ENCODE data around the gene DNAJC16. TPM values are rescaled to one million over a fixed set of nuclear protein-coding genes. Genes with fewer than 3 reads are reported as not detected.

The DNAJC16 gene
- total and polyA plus RNA-seq, 2 of the 13 experiments (the other 11 are each of a cell fraction or from before 2014, with no cell fraction given), result 11.4 to 15.4 TPM

GRCh38 chr1:15603050-15603965 lies 76.7 kb downstream of the DNAJC16 start (continued):
- TF ChIP-seq THRA (CRISPR knock-in tag; IDR thresholded peaks at IDR 0.05; ENCODE audit: borderline replicate concordance) (peak; percentile 26), U2AF2 (IDR thresholded peaks at IDR 0.05; ENCODE audit: low read depth, low read length) (no peak), MIXL1 (CRISPR knock-in tag; IDR thresholded peaks at IDR 0.05) (peak; percentile 81; the same call in 1 of the 2 replicates), ZNF782 (CRISPR knock-in tag; IDR thresholded peaks at IDR 0.05; ENCODE audit: borderline replicate concordance) (no peak), ZNF556 (CRISPR knock-in tag; IDR thresholded peaks at IDR 0.05; ENCODE audit: borderline replicate concordance) (no peak), ZNF691 (CRISPR knock-in tag; IDR thresholded peaks at IDR 0.05; ENCODE audit: borderline replicate concordance, low read depth) (no peak; the same call in 1 of the 2 replicates), ZNF746 (CRISPR knock-in tag; IDR thresholded peaks at IDR 0.05) (no peak), ZBTB42 (CRISPR knock-in tag; IDR thresholded peaks at IDR 0.05) (peak; percentile 90; the same call in 1 of the 2 replicates), RBM22 (optimal IDR thresholded peaks at IDR 0.05; ENCODE audit: low read length) (peak; percentile 60), E2F2 (CRISPR knock-in tag; IDR thresholded peaks at IDR 0.05; ENCODE audit: borderline replicate concordance) (no peak), PAF1 (CRISPR knock-in tag; IDR thresholded peaks at IDR 0.05) (no peak), TBX3 (IDR thresholded peaks at IDR 0.05; ENCODE audit: borderline replicate concordance) (peak; percentile 40; the same call in 1 of the 2 replicates), ZNF703 (CRISPR knock-in tag; IDR thresholded peaks at IDR 0.05; ENCODE audit: borderline replicate concordance) (no peak), ZNF670 (CRISPR knock-in tag; IDR thresholded peaks at IDR 0.05; ENCODE audit: borderline replicate concordance) (0 out of 2 replicates have a peak, but pooled peaks have one; percentile 34), GPN1 (CRISPR knock-in tag; IDR thresholded peaks at IDR 0.05; ENCODE audit: borderline replicate concordance) (0 out of 2 replicates have a peak, but pooled peaks have one; percentile 28), GATA4 (IDR thresholded peaks at IDR 0.05; ENCODE audit: borderline replicate concordance, low read depth) (no peak), KMT2B (CRISPR knock-in tag; IDR thresholded peaks at IDR 0.05) (peak; percentile 85), TCF7L2 (IDR thresholded peaks at IDR 0.05; ENCODE audit: low read depth, low read length) (no peak), ZBTB10 (CRISPR knock-in tag; IDR thresholded peaks at IDR 0.05; ENCODE audit: borderline replicate concordance) (no peak; the same call in 1 of the 2 replicates), MTA1 (CRISPR knock-in tag; IDR thresholded peaks at IDR 0.05; ENCODE audit: borderline replicate concordance) (no peak; the same call in 1 of the 2 replicates), KAT7 (CRISPR knock-in tag; IDR thresholded peaks at IDR 0.05; ENCODE audit: borderline replicate concordance) (no peak), ZNF326 (CRISPR knock-in tag; IDR thresholded peaks at IDR 0.05; ENCODE audit: borderline replicate concordance) (no peak), ZNF709 (CRISPR knock-in tag; IDR thresholded peaks at IDR 0.05) (peak; percentile 85; the same call in 1 of the 2 replicates)

Measured in HepG2 (cell line).